ENCODE data around the gene MALSU1.
A peak's percentile ranks its signal among the peaks of the same experiment; 100 is the strongest.
"Not testable (repeated sequence)": the region's sequence is repeated elsewhere in the genome, so short reads cannot be mapped to it uniquely, and the experiment has no call there.

Gene MALSU1

DNA sequence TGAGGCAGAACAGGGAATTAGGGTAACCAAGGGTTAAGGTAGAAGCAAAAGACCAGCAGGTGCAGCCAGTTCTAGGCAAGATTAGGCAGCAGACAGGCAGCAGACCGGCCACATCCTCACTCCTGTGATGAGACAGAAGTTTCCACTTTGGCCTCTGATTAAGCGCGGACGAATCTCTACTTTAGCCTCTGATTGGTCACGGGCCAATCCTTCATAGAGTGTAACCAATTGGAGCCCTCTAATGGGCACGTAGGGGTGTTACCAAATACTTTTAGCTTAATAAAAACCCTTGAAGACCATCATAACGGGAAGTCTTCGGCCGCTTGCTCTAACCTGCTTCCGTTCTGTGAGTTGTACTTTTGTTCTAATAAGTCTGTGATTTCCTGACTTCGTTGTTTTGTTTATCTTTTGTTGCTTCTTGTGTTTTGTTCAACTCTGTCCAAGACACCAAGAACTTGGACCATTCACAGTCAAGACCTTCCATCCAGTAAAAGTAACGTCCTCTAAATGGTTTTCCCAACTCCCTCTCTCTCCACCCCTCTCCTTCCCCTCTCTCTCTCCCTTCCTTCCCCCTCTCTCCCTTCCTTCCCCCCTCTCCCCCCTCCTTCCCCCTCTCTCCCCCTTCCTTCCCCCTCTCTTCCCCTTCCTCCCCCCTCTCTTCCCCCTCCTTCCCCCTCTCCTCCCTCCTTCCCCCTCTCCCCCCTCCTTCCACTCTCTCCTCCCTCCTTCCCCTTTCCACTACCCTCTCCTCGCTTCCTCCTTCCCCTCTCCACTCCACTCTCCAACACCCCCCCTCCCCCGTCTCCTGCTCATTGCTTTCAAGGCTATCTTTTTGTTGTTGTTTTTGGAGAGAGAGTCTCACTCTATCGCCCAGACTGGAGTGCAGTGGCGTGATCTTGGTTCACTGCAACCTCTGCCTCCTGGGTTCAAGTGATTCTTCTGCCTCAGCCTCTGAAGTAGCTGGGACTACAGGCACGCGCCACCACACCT, 13.2 kb upstream of the MALSU1 start:
- DNase-seq (ENCODE audit: low read depth): no peak

GRCh38 chr7:23287612-23288011, 11.5 kb upstream of the MALSU1 start:
- no peak for DNase-seq (ENCODE audit: low read depth)

- no peak for DNase-seq (ENCODE audit: low read depth)
These were observed 8.1 kb upstream of the MALSU1 start for GRCh38 chr7:23290993-23291392.

- DNase-seq (ENCODE audit: low read depth): no peak
These were observed 7.1 kb upstream of the MALSU1 start for GRCh38 chr7:23291957-23292560.

- no peak for DNase-seq (ENCODE audit: low read depth)
These were observed 6.5 kb upstream of the MALSU1 start for GRCh38 chr7:23292623-23293022.

DNA sequence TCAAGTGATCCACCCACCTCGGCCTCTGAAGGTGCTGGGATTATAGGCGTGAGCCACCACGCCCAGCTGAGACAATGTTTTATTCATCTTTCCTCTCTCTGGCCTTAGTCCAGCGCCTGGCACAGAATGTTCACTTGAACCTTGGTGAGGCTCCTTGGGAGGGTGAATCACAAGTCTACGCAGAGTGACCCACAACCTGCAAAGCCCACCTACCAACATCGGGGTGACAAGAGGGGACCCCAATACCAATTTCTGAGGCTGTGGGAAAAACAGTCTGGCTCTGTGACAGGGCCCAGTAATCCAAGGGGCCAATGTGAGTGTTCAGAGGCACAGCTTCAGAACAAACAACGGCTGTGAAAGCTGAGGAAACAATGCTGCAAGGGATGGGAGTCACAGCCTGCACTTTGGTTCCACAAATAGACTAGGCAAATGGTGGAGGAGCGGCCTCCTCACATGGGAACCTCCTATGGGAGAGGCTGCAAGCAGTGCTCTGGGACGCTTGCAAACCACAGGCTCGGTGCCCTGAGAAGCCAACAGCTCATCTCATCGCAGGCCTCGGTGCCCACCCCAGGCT, 5.6 kb upstream of the MALSU1 start:
- DNase-seq (ENCODE audit: low read depth): no peak

- no peak for DNase-seq (ENCODE audit: low read depth)
These were observed 4.4 kb upstream of the MALSU1 start for GRCh38 chr7:23294549-23295400.

DNA sequence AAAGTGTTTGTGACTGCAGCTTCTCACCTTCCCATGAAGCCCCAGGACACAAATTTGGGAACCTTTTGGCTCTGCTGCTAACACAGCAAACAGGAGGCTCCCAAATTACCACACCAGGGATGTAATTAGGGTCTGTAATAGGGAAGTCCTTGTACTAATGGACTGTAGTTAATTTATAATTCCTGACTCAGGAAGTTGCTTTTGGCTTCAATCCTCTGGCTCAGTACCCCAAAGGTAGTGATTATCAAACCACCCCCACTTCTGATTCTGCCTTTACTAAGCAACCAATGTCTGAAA, 3.8 kb upstream of the MALSU1 start:
- DNase-seq (ENCODE audit: low read depth): no peak

- peak; percentile 60 for DNase-seq (ENCODE audit: low read depth)
These were observed 828 bp upstream of the MALSU1 start for GRCh38 chr7:23298141-23298881.

DNA sequence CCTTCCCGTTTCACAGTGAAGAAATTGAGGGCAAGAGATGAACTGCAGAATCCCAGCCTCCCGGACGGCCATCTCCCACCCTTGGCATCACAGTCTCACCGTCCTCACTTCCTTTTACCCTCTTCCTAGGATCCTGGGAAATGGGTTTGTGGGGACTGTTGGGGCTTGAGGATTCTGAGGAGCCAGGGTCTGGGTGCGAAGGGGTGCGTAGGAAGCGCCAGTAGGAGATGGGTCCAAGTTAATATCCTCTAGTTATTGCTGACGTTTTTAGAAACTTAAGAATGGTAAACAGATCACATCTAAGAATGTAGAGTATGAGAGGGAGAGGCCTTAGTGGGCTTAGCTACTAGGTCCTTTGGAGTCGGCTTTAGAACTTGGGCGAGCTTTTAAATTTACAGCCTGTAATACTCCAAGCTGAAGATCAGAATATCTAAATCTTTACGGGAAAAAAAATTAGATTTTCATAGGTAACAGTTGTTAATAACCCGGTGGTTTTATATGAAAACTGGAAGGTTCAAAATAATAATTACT, 696 bp downstream of the MALSU1 start:
- DNase-seq (ENCODE audit: low read depth): no peak

- DNase-seq (ENCODE audit: low read depth): no peak
These were observed 7.9 kb downstream of the MALSU1 start for GRCh38 chr7:23306936-23307521.

GRCh38 chr7:23308754-23309153, 9.6 kb downstream of the MALSU1 start:
- DNase-seq (ENCODE audit: low read depth): no peak

GRCh38 chr7:23312141-23312540, 13.0 kb downstream of the MALSU1 start:
- DNase-seq (ENCODE audit: low read depth): not testable (repeated sequence)

- no peak for DNase-seq (ENCODE audit: low read depth)
These were observed 16.2 kb downstream of the MALSU1 start for GRCh38 chr7:23315366-23315765.

GRCh38 chr7:23331132-23331531, 32.0 kb downstream of the MALSU1 start:
- no peak for DNase-seq (ENCODE audit: low read depth)

- no peak for DNase-seq (ENCODE audit: low read depth)
These were observed 33.1 kb downstream of the MALSU1 start for GRCh38 chr7:23332193-23332592.

GRCh38 chr7:23332910-23333612, 33.9 kb downstream of the MALSU1 start:
- DNase-seq (ENCODE audit: low read depth): no peak

DNA sequence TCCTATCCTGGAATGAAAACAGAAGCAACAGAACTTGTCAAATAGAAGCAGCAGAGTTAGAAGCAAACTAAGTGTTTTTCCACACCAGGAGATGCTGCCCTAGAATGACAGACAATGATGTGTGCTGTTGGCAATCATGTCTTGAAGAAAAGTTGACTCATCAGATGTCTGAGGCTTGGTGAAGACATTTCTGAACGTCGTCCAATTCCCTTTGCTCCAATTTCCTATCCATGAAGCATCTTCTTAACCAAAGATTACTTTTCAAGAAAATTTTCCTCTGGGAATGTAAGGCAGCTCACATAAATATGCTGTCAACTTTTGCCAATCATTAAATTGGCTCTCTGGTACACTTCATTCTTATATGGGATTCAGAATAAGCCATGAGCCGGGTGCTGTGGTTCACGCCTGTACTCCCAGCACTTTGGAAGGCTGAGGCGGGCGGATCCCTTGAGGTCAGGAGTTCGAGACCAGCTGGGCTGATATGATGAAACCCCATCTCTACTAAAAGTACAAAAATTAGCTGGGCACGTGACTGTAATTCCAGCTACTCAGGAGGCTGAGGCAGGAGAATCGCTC, 34.6 kb downstream of the MALSU1 start:
- DNase-seq (ENCODE audit: low read depth): no peak

DNA sequence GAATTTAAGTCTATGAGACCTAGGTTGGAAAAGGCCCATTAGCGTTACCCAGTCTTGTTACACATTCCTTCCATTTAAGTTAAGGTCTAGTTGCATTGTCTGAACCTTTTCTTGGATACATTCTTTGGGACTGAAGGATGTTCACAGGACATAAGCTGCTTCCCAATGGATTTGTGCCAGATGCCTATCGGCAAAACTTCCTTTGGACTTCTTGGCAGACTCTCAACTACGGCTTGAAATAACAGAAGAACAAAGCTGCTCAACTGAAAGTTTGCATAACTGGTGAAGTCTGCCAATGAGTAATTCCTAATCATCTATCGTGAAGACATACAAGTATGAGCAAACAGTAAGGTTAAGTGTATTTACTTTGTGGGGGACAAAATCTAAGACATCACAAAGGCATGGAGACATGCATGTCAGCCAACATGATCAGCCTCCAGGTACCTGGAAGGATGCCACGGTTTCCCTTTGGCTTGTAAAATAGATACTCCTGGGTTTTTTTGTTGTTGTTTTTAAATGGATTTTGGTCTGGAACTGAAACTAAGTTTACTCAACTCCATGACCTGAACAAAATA, 35.4 kb downstream of the MALSU1 start:
- DNase-seq (ENCODE audit: low read depth): peak; percentile 77

DNA sequence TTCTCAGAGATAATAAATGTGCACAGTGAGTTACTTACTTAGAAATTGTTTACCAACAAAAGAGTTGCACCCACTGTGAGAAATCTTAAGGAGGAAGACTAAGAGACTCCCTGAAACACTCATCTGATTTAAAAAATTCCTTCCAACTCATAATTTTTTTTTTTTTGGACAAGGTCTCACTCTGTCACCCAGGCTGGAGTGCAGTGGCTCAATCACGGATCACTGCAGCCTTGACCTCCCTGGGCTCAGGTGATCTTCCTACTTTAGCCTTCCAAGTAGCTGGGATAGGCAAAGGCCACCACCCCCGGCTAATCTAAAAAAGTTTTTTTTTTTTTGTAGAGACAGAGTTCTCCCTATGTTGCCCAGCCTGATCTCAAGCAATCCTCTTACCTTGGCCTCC, 36.0 kb downstream of the MALSU1 start:
- no peak for DNase-seq (ENCODE audit: low read depth)
